Measurements from ENCODE around the gene GAN.

GRCh38 chr16:81374550-81374949 is 59.8 kb downstream of the GAN start:
- TF ChIP-seq, protein P1, sequence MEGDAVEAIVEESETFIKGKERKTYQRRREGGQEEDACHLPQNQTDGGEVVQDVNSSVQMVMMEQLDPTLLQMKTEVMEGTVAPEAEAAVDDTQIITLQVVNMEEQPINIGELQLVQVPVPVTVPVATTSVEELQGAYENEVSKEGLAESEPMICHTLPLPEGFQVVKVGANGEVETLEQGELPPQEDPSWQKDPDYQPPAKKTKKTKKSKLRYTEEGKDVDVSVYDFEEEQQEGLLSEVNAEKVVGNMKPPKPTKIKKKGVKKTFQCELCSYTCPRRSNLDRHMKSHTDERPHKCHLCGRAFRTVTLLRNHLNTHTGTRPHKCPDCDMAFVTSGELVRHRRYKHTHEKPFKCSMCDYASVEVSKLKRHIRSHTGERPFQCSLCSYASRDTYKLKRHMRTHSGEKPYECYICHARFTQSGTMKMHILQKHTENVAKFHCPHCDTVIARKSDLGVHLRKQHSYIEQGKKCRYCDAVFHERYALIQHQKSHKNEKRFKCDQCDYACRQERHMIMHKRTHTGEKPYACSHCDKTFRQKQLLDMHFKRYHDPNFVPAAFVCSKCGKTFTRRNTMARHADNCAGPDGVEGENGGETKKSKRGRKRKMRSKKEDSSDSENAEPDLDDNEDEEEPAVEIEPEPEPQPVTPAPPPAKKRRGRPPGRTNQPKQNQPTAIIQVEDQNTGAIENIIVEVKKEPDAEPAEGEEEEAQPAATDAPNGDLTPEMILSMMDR (IDR thresholded peaks at IDR 0.05): no peak
- no peak for TF ChIP-seq POLR2A (IDR thresholded peaks at IDR 0.05)

Data from testis (tissue), 2 donors.